ENCODE data around the gene SELENON. TPM values are rescaled to one million over a fixed set of nuclear protein-coding genes. Genes with fewer than 3 reads are reported as not detected.

Gene SELENON
- total and polyA plus RNA-seq, 10 of the 15 experiments (the other 5 are each of a cell fraction or from before 2014, with no cell fraction given): 0.07 to 5.1 (median 0.80) TPM

- RAD21 ChIA-PET (ENCODE audit: unreplicated experiment): interaction anchor here (0.8 to 2.3 kb wide), 6 partner anchors 9 to 281 kb away, joined by 3 to 7 read pairs (median 5); partner anchors contain the start of genes MTFR1L and PAFAH2
- Histone ChIP-seq H3K36me3 (ENCODE audit: control insufficient read depth in 2 of 2, insufficient read depth in 2 of 2, low read length in 1 of 2) (no peaks in the 10 kb centered on the region), H3K4me1 (ENCODE audit: control insufficient read depth, insufficient read depth, low read length) (peaks cover 33% of the 10 kb centered on the region), H3K9ac (ENCODE audit: control insufficient read depth, insufficient read depth, low read length) (no peak overlapping the region), H3K79me2 (ENCODE audit: control insufficient read depth, insufficient read depth, low read length) (no peaks in the 10 kb centered on the region), H3K9me3 (replicated peaks; ENCODE audit: control insufficient read depth, insufficient read depth, low read length) (no peaks in the 10 kb centered on the region; the same call in 2 of the 3 replicates), H2AFZ (ENCODE audit: control insufficient read depth, low read depth, low read length) (no peak overlapping the region), H3K27ac (ENCODE audit: control insufficient read depth, insufficient read depth) (no peak overlapping the region), H3K4me2 (ENCODE audit: control insufficient read depth, insufficient read depth) (peak overlapping the region; percentile 76), H4K20me1 (ENCODE audit: control insufficient read depth, insufficient read depth) (no peaks in the 10 kb centered on the region), H3K27me3 (replicated peaks in 1 of 2; ENCODE audit: control insufficient read depth in 2 of 2, insufficient read depth in 2 of 2, low read length in 1 of 2) (no peaks in the 10 kb centered on the region), H3K4me3 (no peak overlapping the region)
- in situ Hi-C loops (cut with MboI): loop anchor here (25.0 kb wide), 1 partner anchor 389 kb away; the partner anchor contains the start of gene RHCE
- FAIRE-seq (no peak), ATAC-seq (no peak), DNase-seq (ENCODE audit: low read depth, low spot score) (no peak)
- CTCF ChIA-PET: interaction anchor here (0.6 to 8.4 kb wide), 5 partner anchors 11 to 299 kb away, joined by 3 to 63 read pairs (median 4); no protein-coding TSS in a partner anchor
- POLR2A ChIA-PET: no interaction called here
- no TSS peak for BruUV-seq (replicated peaks)
- intact Hi-C loops (cut with micrococcal nuclease; ENCODE audit: unreplicated experiment): loop anchor here (5.0 to 10.0 kb wide), 2 partner anchors 124 to 556 kb away; partner anchors contain the start of gene RSRP1
- SMC1A ChIA-PET (ENCODE audit: uncharacterized antibody, unreplicated experiment): interaction anchor here (0.9 to 2.2 kb wide), 2 partner anchors 9 to 192 kb away, joined by 4 to 7 read pairs; no protein-coding TSS in a partner anchor
- 77% methylated on average over 14 of the region's 15 CpGs for WGBS (ENCODE audit: insufficient coverage, insufficient replicate concordance, low lambda C conversion rate, missing lambda C conversion rate)
- TF ChIP-seq FOXM1 (IDR thresholded peaks at IDR 0.05; ENCODE audit: low read depth, low read length) (no peak), CBFB (IDR thresholded peaks at IDR 0.05; ENCODE audit: low read depth) (no peak), HDGF (IDR thresholded peaks at IDR 0.05) (no peak), IKZF1 (conservative IDR thresholded peaks at IDR 0.05) (no peak), EGR1 (IDR thresholded peaks at IDR 0.05; ENCODE audit: borderline replicate concordance in 1 of 2, low read depth in 2 of 2, low read length in 2 of 2) (no peak), EED (IDR thresholded peaks at IDR 0.05; ENCODE audit: low read depth) (no peak), SP1 (IDR thresholded peaks at IDR 0.05; ENCODE audit: low read depth, low read length) (no peak), KDM1A (IDR thresholded peaks at IDR 0.05; ENCODE audit: borderline replicate concordance) (no peak), ZNF207 (IDR thresholded peaks at IDR 0.05; ENCODE audit: borderline replicate concordance) (no peak), SIX5 (IDR thresholded peaks at IDR 0.05; ENCODE audit: low read depth, low read length, severe bottlenecking) (no peak), NFYB (IDR thresholded peaks at IDR 0.05; ENCODE audit: insufficient read depth, low read depth, low read length) (no peak), SKIL (IDR thresholded peaks at IDR 0.05; ENCODE audit: low read depth, poor library complexity, severe bottlenecking) (no peak), BCLAF1 (IDR thresholded peaks at IDR 0.05) (no peak), ZNF274 (IDR thresholded peaks at IDR 0.05; ENCODE audit: insufficient read depth, insufficient read length) (no peak), POLR2AphosphoS2 (IDR thresholded peaks at IDR 0.05; ENCODE audit: low read depth, low read length) (no peak), CEBPB (IDR thresholded peaks at IDR 0.05; ENCODE audit: borderline replicate concordance in 1 of 2, low read depth in 2 of 2, low read length in 2 of 2) (no peak), BRCA1 (IDR thresholded peaks at IDR 0.05; ENCODE audit: low read depth, low read length) (no peak), ZBED1 (IDR thresholded peaks at IDR 0.05; ENCODE audit: borderline replicate concordance) (no peak), E2F4 (IDR thresholded peaks at IDR 0.05; ENCODE audit: low read depth, low read length) (no peak)
These were observed 847 bp downstream of the SELENON start for GRCh38 chr1:25800703-25801377.

Measured in GM12878 (cell line).